Sigmoid colon (tissue), 7 donors: ENCODE results near the gene LGALSL. TPM values are rescaled to one million over a fixed set of nuclear protein-coding genes. Genes with fewer than 3 reads are reported as not detected.
A peak's percentile ranks its signal among the peaks of the same experiment; 100 is the strongest.

Experiments used
- DNase-seq: peaks from one replicate; pipeline ENCODE4 v3.0.0-alpha.2; 2019
- H3K27ac ChIP-seq, 4 donors: fragments of 200-600 bp; sonication (generic); one replicate each; pipeline ENCODE4 v1.5.1; 2016 to 2019; ENCODE audit warnings: mild to moderate bottlenecking in 1 of 4
- H3K27me3 ChIP-seq, 3 donors: fragments of 200-600 bp; sonication (generic); one replicate each; pipeline ENCODE4 v1.5.1; 2019; ENCODE audit warnings: mild to moderate bottlenecking in 1 of 3
- H3K36me3 ChIP-seq, 4 donors: fragments of 200-600 bp; sonication (generic); one replicate each; pipeline ENCODE4 v1.5.1; 2016 to 2019
- H3K4me1 ChIP-seq, 4 donors: fragments of 200-600 bp; sonication (generic); one replicate each; pipeline ENCODE4 v1.5.1; 2017 to 2019
- H3K4me3 ChIP-seq, 4 donors: fragments of 200-600 bp; sonication (generic); one replicate each; pipeline ENCODE4 v1.5.1; 2017 to 2019; ENCODE audit warnings: mild to moderate bottlenecking in 2 of 4, moderate library complexity in 1 of 4
- H3K9me3 ChIP-seq, 4 donors: fragments of 200-600 bp in 3 of 4; sonication (generic) in 3 of 4; one replicate each; pipeline versions ENCODE4 v1.5.1 to v1.6.1; 2013 to 2019
- CTCF ChIP-seq, 4 experiments: fragments of 450-650 bp in 3 of 4; fragments of 200-600 bp in 1 of 4; IDR thresholded peaks; one replicate each; pipeline ENCODE4 v1.5.1; 2016 to 2019; ENCODE audit warnings: antibody characterized with exemption in 4 of 4, mild to moderate bottlenecking in 3 of 4, moderate library complexity in 2 of 4
- EP300 ChIP-seq, 4 donors: sonication (generic); formaldehyde crosslinking; IDR thresholded peaks; one replicate each; pipeline ENCODE4 v1.6.1; 2017; ENCODE audit warnings: antibody characterized with exemption in 4 of 4
- POLR2A ChIP-seq, 2 donors: fragments of 450-650 bp; IDR thresholded peaks; one replicate each; pipeline ENCODE4 v1.6.1; 2016; ENCODE audit warnings: antibody characterized with exemption in 2 of 2, mild to moderate bottlenecking in 2 of 2, moderate library complexity in 2 of 2
- POLR2AphosphoS5 ChIP-seq, 4 donors: sonication (generic); formaldehyde crosslinking; IDR thresholded peaks; one replicate each; pipeline ENCODE4 v1.6.1; 2017; ENCODE audit warnings: antibody characterized with exemption in 4 of 4
- WGBS, 2 donors: extraction: QIAGEN DNeasy Blood & Tissue Kit; methylation state at CpG; one replicate each; pipeline ENCODE4 v1.1.7; 2013; 5-methylcytosine and 5-hydroxymethylcytosine counted together
- intact Hi-C: fragments of 100-400 bp; cut with DNase I; formaldehyde crosslinking; loops from one replicate; pipeline ENCODE4 v1.15.1; 2023
- polyA plus RNA-seq, 3 donors: library from polyadenylated mRNA; stranded (reverse); fragments of 200-250 nt; gene quantifications; one replicate each; pipeline ENCODE4 v1.2.3, GENCODE V29; 2013
- total RNA-seq, 4 donors: library from RNA; depleted of rRNA; stranded (reverse); fragments of >200 nt; gene quantifications; one replicate each; pipeline ENCODE4 v1.1.0, GENCODE V29; 2016
- donor health status: healthy with polysubstance abuse.
- donor health status: Bipolar disorder and iron deficiency.
- donor health status: healthy.

Gene LGALSL
- total and polyA plus RNA-seq, 7 donors = 7.1 to 36.0 (median 10.4) TPM

- no peaks in the 10 kb centered on the region for H3K9me3 ChIP-seq
- H3K27ac ChIP-seq = no peak overlapping the region
- TF ChIP-seq POLR2AphosphoS5 (IDR thresholded peaks at IDR 0.05) = no peak
- TF ChIP-seq POLR2A (IDR thresholded peaks at IDR 0.05) = no peak
- TF ChIP-seq EP300 (IDR thresholded peaks at IDR 0.05) = no peak
- no peak for TF ChIP-seq CTCF (IDR thresholded peaks at IDR 0.05)
- no peaks in the 10 kb centered on the region for H3K27me3 ChIP-seq
- peak; percentile 68 for DNase-seq
- intact Hi-C loops = no loop called here
- no peaks in the 10 kb centered on the region for H3K4me1 ChIP-seq
- no peaks in the 10 kb centered on the region for H3K36me3 ChIP-seq
- WGBS, 2 donors = 69 to 87% methylated on average over 8 of the region's 8 CpGs
- H3K4me3 ChIP-seq = no peak overlapping the region
These were observed 13.3 kb downstream of the LGALSL start for GRCh38 chr2:64467096-64467843.

- Histone ChIP-seq H3K27me3 (no peaks in the 10 kb centered on the region), H3K9me3 (no peaks in the 10 kb centered on the region), H3K4me1 (no peaks in the 10 kb centered on the region), H3K27ac (no peak overlapping the region), H3K4me3 (no peak overlapping the region), H3K36me3 (no peaks in the 10 kb centered on the region)
- intact Hi-C loops = no loop called here
- no peak for TF ChIP-seq POLR2A (IDR thresholded peaks at IDR 0.05)
- TF ChIP-seq CTCF (IDR thresholded peaks at IDR 0.05) = no peak
- no peak for TF ChIP-seq EP300 (IDR thresholded peaks at IDR 0.05)
- no peak for TF ChIP-seq POLR2AphosphoS5 (IDR thresholded peaks at IDR 0.05)
- WGBS, 2 donors = 85 to 92% methylated on average over 1 of the region's 1 CpG
- DNase-seq = no peak
These were observed 15.3 kb downstream of the LGALSL start for GRCh38 chr2:64469261-64469660.

GRCh38 chr2:64470071-64470470 is 16.1 kb downstream of the LGALSL start:
- no peaks in the 10 kb centered on the region for H3K36me3 ChIP-seq
- intact Hi-C loops = no loop called here
- DNase-seq = no peak
- no peaks in the 10 kb centered on the region for H3K4me1 ChIP-seq
- H3K27ac ChIP-seq = no peak overlapping the region
- no peaks in the 10 kb centered on the region for H3K27me3 ChIP-seq
- no peaks in the 10 kb centered on the region for H3K9me3 ChIP-seq
- no peak for TF ChIP-seq CTCF (IDR thresholded peaks at IDR 0.05)
- TF ChIP-seq POLR2A (IDR thresholded peaks at IDR 0.05) = no peak
- TF ChIP-seq EP300 (IDR thresholded peaks at IDR 0.05) = no peak
- no peak for TF ChIP-seq POLR2AphosphoS5 (IDR thresholded peaks at IDR 0.05)
- WGBS, 2 donors = 92 to 93% methylated on average over 3 of the region's 3 CpGs
- H3K4me3 ChIP-seq = no peak overlapping the region

GRCh38 chr2:64470766-64471295 is 16.9 kb downstream of the LGALSL start:
- intact Hi-C loops = no loop called here
- Histone ChIP-seq H3K4me3 (no peak overlapping the region), H3K36me3 (no peaks in the 10 kb centered on the region), H3K4me1 (no peaks in the 10 kb centered on the region), H3K9me3 (no peaks in the 10 kb centered on the region), H3K27ac (no peak overlapping the region), H3K27me3 (no peaks in the 10 kb centered on the region)
- no peak for TF ChIP-seq CTCF (IDR thresholded peaks at IDR 0.05)
- TF ChIP-seq EP300 (IDR thresholded peaks at IDR 0.05) = no peak
- TF ChIP-seq POLR2A (IDR thresholded peaks at IDR 0.05) = no peak
- TF ChIP-seq POLR2AphosphoS5 (IDR thresholded peaks at IDR 0.05) = no peak
- no peak for DNase-seq
- WGBS, 2 donors = 91 to 94% methylated on average over 6 of the region's 6 CpGs
